Right lobe of liver (tissue), 4 donors: Measurements from ENCODE around the gene RIC8A.

ENCODE experiments used
- CTCF ChIP-seq, 4 donors: fragments of 200-600 bp in 3 of 4; fragments of 450-650 bp in 1 of 4; IDR thresholded peaks; one replicate each; pipeline versions ENCODE4 v1.5.1 to v1.8.0; 2016 to 2022; ENCODE audit warnings: antibody characterized with exemption in 4 of 4, mild to moderate bottlenecking in 2 of 4
- POLR2A ChIP-seq: fragments of 450-650 bp; IDR thresholded peaks from one replicate; pipeline ENCODE4 v1.6.1; 2017; ENCODE audit warnings: antibody characterized with exemption, mild to moderate bottlenecking
- donor health status: DM: no; HTN: no; CAD: no.
- donor health status: DM: no; HTN: no; CAD: no.
- donor health status: DM: no; HTN: yes; CAD: no.

DNA sequence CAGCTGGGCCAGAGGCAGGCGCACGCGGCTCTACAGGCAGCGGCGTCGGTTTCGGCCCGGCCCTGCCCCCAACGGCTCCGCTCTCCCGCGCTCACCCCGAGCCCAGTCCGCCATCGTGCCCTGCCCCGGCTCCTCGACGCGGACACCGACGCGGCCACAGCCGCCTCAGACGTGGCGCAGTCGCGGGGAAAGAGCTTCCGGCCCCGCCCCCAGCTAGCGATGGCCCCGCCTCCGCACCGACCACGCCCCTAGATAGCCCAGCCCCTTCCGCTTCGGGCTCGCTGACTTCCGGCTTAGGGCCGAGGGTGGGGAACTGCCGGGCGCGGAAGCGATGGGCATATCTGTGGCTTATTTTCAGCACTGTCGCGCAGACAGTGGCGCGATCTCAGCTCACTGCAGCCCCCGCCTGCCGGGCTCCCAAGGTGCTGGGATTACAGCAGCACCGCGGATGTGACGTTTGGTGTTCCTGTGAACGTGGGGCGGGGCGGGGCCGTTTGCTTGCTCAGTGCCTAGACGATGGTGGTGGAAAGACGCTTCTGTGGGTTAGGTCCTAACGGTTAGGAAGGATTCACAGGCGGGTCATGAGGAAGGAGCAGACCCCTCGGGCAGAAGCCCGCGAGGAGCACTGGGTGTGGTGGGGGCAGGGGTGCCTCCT, at the start of gene RIC8A, which contains the start of gene BET1L:
- TF ChIP-seq CTCF (IDR thresholded peaks at IDR 0.05) (no peak), POLR2A (peak; percentile 93)
